ENCODE data around the gene CGB8.
"Not testable (repeated sequence)": the region's sequence is repeated elsewhere in the genome, so short reads cannot be mapped to it uniquely, and the experiment has no call there.

Gene CGB8

DNA sequence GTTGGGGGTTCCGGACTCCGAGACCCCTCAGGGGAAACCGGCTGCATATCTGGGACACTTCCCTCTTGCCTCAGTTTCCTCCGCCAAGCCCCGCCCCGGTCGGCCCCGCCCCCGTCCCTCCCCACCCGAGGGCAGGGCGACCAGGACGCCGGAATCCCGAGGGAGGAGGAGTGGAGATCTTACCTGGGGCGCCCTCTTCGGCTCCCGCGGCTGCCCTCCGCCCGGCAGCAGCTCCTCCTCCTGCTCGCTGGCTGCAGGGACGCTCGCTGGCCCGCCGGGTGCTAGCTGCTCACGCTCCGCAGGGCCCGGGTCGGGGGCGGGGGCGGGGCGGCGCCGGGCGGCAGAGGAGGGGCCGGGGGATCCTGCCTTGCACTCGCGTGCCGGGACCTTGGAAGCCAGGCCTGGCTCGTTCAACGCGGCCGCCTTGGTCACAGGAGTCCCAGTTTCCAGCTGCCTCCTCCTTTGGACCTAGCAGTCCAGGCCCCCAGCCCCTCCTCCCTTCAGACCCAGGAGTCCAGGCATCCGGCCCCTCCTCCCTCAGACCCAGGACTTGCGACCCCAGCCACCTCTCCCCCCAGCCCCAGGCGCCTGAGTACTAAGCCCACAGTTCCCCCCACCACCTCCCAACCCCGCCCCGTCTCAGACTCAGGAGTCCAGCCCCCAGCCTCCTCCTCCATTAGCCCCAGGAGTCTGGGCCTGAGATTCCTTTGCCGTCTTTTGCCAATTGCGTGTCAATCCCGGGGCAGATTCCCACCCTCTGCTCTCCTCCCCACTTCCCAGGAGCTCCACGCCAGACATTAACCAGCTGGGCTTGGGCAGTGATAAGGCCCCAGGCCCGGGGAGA lies 16.1 kb upstream of the CGB8 start, which contains the start of gene NTF4:
NTF4 (minus strand) TSS at position 51 of the 844 bp plus-strand sequence. CDS start 2,821 bp downstream, outside the sequence.
- peak; percentile 61 for DNase-seq (ENCODE audit: low spot score)

DNA sequence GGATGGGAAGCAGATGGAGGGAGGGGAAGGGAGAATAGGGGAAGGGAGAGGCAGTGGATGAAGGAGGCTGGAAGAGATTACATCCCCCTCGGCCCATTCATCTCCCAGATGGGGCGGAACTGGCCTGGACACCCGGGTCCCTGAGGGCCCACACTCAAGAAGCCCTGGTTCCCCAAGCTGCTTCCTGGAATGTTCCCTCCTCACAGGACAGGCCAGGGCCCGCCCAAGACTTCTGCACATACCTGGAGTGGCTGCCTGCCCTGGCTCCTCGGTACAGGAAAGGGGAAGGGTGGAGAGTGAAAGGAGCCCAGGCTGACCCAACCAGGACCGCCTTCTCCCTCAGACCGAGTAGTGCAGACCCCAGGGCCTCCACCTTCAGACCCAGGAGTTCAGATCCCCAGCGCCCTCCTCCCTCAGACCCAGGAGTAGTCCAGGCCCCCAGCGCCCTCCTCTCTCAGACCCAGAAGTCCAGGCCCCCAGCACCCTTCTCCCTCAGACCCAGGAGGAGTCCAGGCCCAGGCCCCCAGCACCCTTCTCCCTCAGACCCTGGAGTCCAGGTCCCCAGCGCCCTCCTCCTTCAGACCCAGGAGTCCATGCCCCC lies 15.2 kb upstream of the CGB8 start:
- no peak for DNase-seq (ENCODE audit: low spot score)

DNA sequence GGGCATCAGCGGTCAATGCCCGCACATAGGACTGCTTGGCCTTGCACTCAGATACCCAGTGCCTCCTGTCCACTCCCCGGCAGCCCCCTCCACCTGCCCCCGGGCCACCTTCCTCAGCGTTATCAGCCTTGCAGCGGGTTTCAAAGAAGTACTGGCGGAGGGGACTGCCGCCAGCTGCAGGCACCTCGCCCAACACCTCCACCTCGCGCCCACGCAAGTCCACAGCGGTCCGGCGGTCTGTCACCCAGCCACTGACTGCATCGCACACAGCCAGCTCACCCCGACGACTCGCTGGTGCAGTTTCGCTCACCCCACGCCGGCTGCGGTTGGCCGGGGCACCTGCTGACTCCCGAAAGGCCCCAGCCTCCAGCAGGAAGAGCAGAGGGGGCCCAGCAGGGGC lies 12.5 kb upstream of the CGB8 start:
- no peak for DNase-seq (ENCODE audit: low spot score)

DNA sequence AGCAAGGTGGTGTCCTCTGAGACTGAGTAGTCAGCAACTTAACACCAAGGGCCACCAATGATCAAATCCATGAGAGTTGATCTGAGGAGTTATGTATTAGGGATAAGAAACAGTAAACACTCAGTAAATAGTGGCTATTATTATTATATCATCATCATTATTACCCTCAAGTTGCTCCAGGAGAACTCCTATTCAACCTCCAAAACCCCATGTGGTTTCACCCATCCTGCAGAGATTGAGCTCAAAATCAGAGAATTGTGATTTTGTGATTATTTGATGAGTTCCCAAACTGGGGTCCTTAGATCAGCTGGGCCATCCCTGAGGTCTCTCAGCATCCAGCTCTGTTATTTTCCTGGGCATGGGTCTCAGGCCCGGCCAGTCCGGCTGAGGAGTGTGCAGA lies 12.1 kb upstream of the CGB8 start:
- DNase-seq (ENCODE audit: low spot score), result no peak

DNA sequence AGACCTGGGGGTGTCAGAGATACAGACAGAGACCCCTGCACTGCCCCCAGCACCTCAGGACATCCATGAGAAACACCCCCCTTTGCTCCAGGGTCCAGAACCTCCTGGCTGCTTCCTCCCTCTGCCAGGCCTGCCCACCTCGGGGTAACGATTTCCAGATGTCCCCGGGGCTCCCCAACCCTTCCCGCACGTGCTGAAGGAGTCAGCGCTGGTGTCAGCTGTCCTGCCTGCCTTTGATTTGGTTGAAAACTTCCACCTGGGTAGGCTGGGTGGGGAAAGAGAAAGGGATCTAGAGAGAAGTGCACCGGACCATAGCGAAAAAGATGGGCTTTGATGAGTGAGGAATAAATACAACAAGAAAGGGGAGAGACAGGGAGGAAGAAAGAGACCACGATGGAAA lies 10.1 kb upstream of the CGB8 start:
- DNase-seq (ENCODE audit: low spot score), result no peak

DNA sequence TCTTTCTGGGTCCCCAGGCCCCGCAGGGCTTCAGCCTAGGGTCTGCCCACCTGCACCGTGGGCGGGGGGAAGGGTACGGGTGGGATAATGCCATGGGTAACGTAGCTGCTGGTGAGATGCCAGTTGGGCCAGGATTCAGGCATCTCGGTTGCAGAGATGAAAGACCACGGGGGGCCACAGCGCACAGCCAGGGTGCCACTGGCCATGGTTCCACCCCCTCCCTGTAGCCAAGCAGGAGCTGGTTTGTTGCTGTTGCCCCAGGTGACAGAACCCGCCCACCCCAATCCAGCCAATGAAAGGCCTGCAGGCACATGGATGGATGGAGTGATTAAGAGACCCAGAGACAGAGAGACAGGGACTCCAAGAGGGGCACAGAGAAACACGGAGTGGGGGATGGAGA lies 9.7 kb upstream of the CGB8 start:
- DNase-seq (ENCODE audit: low spot score), result peak; percentile 67

DNA sequence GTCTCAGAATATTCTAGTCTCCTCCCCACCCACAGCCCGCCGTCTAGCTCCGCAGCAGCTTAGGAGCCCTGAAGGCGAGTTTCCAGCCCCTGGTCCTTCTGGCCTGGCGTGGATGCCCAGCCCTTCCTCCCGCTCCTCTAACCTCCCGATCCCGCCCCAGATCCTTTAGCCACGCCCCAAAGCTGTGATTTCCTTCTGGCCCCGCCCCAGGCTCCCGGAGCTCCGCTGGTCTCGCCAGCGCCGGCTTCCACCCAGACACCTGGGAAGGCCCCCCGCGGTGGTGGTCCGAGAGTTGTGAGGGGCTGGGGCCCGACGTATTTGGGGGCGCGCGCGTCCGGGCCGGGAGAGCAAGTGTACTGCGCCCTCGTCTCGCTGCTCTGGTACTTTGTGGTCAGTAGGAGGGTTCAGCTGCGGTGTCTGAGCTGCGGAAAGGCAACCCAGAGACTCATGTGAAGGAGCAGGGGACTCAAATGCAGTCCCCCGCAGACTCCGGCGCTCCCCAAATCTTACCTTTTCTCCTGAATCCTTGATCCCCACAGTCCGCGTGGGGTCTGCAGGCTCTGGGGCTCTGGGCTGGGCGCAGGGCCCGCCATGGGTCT lies 8.8 kb upstream of the CGB8 start, which contains the start of gene CGB7:
CGB7 (minus strand) TSS at position 114 of the 599 bp plus-strand sequence. CDS start 2,374 bp downstream, outside the sequence.
- DNase-seq (ENCODE audit: low spot score), result peak; percentile 92

DNA sequence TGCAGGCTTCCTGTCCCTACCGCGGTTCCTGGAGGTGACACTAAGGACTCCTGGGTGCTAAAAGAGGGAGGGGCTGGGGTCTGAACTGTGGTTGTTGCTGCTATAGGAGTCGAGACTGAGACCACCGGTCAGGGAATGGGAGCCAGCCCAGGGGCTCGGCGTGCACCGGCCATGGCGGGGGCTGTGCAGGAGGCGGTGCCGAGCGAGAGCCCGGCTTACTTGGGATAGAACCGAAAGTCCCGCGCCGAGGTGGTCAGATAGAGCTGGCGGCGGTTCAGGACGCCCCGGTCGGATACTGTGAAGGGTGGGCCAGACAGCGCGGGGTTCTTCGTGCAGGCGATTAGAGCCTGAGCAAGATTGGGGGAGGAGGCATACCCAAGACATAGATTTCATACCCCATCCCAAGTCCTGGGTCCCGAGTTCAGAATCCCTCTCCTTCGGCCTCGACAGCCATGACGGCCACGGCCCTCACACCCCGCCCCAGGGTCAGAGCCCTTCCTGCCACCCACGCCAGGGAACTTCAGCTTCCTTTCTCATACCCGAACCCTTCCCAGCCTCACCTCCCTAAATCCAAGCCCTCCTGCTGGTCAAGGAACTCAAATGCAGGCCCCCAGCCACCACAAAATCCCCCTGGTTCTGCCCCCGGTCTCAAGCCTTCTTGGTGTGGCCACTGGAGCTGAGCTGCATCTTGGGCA lies 8.1 kb upstream of the CGB8 start:
- DNase-seq (ENCODE audit: low spot score), result not testable (repeated sequence)

DNA sequence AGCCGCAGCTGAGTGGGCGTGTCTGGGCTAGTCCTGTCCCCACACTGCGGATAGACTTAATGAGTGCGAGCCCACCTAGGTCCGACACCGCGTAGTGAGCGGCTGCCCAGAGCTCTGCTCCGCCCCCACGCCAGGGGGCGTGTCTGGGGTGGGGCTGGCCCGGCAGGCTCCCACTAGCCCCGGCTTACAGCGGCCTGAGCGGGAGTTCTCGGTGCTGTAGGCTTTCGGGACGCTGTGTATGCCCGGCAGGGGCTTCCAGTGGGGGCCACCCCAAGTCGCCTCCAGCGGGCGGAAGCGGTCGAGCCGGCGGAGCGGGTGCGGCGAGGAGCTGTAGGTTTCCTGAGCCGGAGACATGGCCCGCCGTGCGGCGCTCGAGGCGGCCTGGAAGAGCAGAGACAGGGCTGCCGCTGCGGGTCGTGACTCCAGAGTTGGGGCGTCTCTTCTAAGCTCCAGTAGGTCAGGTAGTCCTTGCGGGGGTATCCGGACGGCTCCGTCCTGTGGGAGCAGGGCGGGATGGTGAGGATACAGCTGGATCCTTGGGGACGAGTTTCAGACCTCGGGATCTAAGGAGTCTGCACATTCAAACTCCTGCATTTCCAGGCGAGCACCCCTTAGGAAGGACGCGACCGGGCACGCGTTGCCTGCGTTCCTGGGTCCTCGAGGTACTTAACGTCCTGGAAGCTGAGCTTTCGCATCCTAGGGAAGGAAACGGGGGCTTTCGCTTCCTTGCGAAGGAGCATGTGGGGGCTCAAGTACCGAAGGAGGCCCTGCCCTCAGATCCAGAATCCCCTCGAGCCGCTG lies 7.4 kb upstream of the CGB8 start:
- DNase-seq (ENCODE audit: low spot score), result peak; percentile 93

DNA sequence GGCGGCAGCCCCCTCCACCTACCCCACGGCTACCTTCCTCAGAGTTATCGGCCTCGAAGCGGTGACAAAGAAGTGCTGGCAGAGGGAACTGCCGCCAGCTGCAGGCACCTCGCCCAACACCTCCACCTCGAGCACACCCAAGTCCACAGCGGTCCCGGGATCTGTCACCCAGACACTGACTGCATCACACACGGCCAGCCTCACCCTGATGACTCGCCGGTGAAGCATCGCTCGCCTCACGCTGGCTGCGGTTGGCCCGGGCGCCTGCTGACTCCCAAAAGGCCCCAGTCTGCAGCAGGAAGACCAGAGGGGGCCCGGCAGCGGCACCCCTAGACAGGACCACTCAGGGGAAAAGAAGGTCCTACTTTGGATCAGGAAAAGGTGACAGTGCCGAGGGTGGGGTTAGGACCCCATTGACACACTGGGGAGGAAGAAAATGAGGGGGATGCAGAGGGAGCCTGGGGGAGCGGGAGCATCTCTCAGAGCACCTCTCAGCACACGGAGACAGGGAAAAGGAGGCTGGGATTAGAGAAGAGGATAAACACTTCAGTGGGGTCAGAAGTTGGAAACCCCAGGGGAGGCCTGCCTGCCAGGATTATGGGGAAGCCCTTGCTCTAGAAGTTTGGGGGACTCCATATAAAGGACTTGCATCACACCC lies 1.6 kb upstream of the CGB8 start:
- peak; percentile 71 for DNase-seq (ENCODE audit: low spot score)

DNA sequence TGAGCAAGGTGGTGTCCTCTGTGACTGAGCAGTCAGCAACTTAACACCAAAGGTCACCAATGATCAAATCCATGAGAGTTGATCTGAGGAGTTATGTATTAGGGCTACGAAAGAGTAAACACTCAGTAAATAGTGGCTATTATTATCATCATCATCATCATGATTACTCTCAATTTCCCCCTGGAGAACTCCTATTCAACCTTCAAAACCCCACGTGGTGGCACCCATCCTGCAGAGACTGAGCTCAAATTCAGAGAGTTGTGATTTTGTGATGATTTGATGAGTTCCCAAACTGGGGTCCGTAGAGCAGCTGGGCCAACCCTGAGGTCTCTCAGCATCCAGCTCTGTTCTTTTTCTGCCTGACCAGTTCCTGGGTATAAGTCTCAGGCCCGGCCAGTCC lies 923 bp upstream of the CGB8 start:
- not testable (repeated sequence) for DNase-seq (ENCODE audit: low spot score)

DNA sequence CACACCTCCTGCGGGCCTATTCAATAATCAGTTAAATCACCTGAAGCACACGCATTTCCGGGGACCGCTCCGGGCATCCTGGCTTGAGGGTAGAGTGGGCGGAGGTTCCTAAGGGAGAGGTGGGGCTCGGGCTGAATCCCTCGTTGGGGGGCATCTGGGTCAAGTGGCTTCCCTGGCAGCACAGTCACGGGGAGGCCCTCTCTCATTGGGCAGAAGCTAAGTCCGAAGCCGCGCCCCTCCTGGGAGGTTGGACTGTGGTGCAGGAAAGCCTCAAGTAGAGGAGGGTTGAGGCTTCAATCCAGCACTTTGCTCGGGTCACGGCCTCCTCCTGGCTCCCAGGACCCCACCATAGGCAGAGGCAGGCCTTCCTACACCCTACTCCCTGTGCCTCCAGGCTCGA lies 5.4 kb downstream of the CGB8 start, which contains the start of gene CGB5:
CGB5 (plus strand) TSS at position 301 of the 400 bp plus-strand sequence. CDS start 362 bp downstream, outside the sequence.
- DNase-seq (ENCODE audit: low spot score), result not testable (repeated sequence)

DNA sequence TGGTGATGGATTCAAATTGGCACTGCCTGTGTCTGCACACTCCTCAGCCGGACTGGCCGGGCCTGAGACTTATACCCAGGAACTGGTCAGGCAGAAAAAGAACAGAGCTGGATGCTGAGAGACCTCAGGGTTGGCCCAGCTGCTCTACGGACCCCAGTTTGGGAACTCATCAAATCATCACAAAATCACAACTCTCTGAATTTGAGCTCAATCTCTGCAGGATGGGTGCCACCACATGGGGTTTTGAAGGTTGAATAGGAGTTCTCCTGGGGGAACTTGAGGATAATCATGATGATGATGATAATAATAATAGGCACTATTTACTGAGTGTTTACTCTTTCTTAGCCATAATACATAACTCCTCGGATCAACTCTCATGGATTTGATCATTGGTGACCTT lies 6.2 kb downstream of the CGB8 start:
- not testable (repeated sequence) for DNase-seq (ENCODE audit: low spot score)

DNA sequence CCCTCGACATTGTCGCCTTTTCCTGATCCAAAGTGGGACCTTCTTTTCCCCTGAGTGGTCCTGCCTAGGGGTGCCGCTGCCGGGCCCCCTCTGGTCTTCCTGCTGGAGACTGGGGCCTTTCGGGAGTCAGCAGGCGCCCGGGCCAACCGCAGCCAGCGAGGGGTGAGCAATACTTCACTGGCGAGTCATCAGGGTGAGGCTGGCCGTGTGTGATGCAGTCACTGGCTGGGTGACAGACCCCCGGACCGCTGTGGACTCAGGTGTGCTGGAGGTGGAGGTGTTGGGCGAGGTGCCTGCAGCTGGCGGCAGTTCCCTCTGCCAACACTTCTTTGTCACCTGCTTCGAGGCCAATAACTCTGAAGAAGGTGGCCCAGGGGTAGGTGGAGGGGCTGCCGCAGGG lies 6.7 kb downstream of the CGB8 start:
- DNase-seq (ENCODE audit: low spot score), result no peak

DNA sequence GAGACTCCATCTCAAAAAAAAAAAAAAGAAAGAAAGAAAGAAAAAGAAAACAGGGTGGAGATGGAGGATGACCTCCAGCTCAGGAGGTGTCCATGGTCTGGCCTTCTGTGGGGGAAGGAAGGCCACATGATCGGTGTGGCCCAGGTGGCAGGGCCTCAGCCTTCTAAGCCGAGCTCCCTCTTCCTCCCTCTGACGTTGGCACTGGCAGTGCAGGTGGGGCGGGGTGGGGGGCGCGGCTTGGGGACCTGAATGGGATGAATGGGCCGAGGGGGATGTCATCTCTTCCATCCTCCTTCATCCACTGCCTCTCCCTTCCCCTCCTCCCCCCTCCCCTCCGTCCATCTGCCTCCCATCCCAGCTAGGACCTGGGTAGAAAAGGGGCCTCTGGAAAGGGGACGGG lies 9.2 kb downstream of the CGB8 start:
- not testable (repeated sequence) for DNase-seq (ENCODE audit: low spot score)

DNA sequence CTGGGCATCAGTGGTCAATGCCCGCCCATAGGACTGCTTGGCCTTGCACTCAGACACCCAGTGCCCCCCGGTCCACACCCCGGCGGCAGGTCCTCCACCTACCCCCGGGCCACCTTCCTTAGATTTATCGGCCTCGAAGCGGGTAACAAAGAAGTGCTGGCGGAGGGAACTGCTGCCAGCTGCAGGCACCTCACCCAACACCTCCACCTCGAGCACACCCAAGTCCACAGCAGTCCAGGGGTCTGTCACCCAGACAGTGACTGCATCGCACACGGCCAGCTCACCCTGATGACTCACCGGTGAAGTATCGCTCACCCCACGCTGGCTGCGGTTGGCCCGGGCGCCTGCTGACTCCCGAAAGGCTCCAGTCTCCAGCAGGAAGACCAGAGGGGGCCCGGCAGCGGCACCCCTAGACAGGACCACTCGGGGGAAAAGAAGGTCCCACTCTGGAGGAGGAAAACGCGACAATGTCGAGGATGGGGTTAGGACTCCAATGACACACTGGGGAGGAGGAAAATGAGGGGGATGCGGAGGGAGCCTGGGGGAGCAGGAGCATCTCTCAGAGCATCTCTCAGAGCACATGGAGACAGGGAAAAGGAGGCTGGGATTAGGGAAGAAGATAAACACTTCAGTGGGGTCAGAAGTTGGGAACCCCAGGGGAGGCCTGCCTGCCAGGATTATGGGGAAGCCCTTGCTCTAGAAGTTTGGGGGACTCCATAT lies 10.2 kb downstream of the CGB8 start:
- peak; percentile 63 for DNase-seq (ENCODE audit: low spot score)

DNA sequence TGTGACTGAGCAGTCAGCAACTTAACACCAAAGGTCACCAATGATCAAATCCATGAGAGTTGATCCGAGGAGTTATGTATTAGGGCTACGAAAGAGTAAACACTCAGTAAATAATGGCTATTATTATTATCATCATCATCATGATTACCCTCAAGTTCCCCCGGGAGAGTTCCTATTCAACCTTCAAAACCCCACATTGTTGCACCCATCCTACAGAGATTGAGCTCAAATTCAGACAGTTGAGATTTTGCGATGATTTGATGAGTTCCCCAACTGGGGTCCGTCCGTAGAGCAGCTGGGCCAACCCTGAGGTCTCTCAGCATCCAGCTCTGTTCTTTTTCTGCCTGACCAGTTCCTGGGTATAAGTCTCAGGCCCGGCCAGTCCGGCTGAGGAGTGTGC lies 10.8 kb downstream of the CGB8 start:
- DNase-seq (ENCODE audit: low spot score), result not testable (repeated sequence)

DNA sequence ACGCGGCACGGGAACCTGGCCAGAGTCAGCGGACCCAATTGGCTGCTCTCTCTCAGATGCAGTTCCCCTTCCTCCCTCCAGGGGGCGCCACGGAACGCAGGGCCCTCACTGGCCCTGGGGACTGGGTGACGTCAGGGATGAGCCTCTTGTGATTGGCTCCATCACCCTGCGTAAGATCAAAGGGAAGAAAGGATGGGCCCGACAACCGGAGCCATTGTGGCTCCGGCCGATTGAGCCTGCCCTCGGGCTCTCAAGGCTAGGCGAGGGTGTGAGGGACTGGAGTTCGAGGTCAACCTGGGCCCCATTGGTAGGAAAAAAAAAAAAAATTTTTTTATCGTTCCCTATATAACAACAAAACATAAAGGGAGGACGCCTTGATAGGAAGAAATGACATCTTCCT lies 12.1 kb downstream of the CGB8 start, which contains the start of gene CGB1:
CGB1 (minus strand) TSS at position 81 of the 400 bp plus-strand sequence. CDS start 184 bp downstream, outside the sequence.
- DNase-seq (ENCODE audit: low spot score), result not testable (repeated sequence)

DNA sequence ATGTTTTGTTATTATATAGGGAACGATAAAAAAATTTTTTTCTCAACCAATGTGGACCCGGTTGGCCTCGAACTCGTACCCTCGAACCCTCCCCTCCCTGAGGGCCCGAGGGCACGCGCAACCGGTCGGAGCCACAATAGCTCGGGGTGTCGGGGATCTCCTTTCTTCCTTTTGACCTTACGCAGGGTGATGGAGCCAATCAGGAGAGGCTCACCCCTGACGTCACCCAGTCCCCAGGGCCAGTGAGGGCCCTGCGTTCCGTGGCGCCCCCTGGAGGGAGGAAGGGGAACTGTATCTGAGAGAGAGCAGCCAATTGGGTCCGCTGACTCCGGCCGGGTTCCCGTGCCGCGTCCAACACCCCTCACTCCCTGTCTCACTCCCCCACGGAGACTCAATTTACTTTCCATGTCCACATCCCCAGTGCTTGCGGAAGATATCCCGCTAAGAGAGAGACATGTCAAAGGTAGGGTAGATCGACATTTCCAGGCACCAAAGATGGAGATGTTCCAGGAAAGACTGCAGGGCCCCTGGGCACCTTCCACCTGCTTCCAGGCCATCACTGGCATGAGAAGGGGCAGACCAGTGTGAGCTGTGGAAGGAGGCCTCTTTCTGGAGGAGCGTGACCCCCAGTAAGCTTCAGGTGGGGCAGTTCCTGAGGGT lies 17.1 kb downstream of the CGB8 start, which contains the start of gene CGB2:
CGB2 (plus strand) TSS at position 249 of the 660 bp plus-strand sequence; CDS start at position 455, 206 bp downstream.
- not testable (repeated sequence) for DNase-seq (ENCODE audit: low spot score)
